Measurements from ENCODE around the gene AQP10. TPM values are rescaled to one million over a fixed set of nuclear protein-coding genes. Genes with fewer than 3 reads are reported as not detected.

The AQP10 gene
- total RNA-seq, 1 experiment from 2014 or later = not detected

GRCh38 chr1:154323493-154323892 lies 2.6 kb downstream of the AQP10 start:
- intact Hi-C loops (cut with micrococcal nuclease; ENCODE audit: unreplicated experiment) = no loop called here
- no peak overlapping the region for H3K4me3 Mint-ChIP-seq (ENCODE audit: low read depth, unreplicated experiment)
- H3K9me3 Mint-ChIP-seq (ENCODE audit: low read depth, unreplicated experiment) = no peaks in the 10 kb centered on the region
- no peak for DNase-seq
- peaks cover 29% of the 10 kb centered on the region for H3K4me1 Mint-ChIP-seq (ENCODE audit: low read depth, unreplicated experiment)
- TF ChIP-seq, protein P1, sequence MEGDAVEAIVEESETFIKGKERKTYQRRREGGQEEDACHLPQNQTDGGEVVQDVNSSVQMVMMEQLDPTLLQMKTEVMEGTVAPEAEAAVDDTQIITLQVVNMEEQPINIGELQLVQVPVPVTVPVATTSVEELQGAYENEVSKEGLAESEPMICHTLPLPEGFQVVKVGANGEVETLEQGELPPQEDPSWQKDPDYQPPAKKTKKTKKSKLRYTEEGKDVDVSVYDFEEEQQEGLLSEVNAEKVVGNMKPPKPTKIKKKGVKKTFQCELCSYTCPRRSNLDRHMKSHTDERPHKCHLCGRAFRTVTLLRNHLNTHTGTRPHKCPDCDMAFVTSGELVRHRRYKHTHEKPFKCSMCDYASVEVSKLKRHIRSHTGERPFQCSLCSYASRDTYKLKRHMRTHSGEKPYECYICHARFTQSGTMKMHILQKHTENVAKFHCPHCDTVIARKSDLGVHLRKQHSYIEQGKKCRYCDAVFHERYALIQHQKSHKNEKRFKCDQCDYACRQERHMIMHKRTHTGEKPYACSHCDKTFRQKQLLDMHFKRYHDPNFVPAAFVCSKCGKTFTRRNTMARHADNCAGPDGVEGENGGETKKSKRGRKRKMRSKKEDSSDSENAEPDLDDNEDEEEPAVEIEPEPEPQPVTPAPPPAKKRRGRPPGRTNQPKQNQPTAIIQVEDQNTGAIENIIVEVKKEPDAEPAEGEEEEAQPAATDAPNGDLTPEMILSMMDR (IDR thresholded peaks at IDR 0.05; ENCODE audit: unreplicated experiment) = no peak
- BruUV-seq (replicated peaks) = no TSS peak
- no peak overlapping the region for H3K27ac Mint-ChIP-seq (ENCODE audit: unreplicated experiment)
- H3K36me3 Mint-ChIP-seq (ENCODE audit: insufficient read depth, unreplicated experiment) = peaks cover 27% of the 10 kb centered on the region
- CTCF ChIA-PET = no interaction called here
- H3K27me3 Mint-ChIP-seq (ENCODE audit: unreplicated experiment) = peaks cover 99% of the 10 kb centered on the region

- peaks cover 99% of the 10 kb centered on the region for H3K27me3 Mint-ChIP-seq (ENCODE audit: unreplicated experiment)
- peak overlapping the region; percentile 71 for H3K4me3 Mint-ChIP-seq (ENCODE audit: low read depth, unreplicated experiment)
- intact Hi-C loops (cut with micrococcal nuclease; ENCODE audit: unreplicated experiment) = no loop called here
- TF ChIP-seq, protein P1 (IDR thresholded peaks at IDR 0.05; ENCODE audit: unreplicated experiment) = no peak
- CTCF ChIA-PET = interaction anchor here (0.6 kb wide), 1 partner anchor 13 kb away, joined by 4 read pairs; no protein-coding TSS in a partner anchor
- no peak for DNase-seq
- H3K9me3 Mint-ChIP-seq (ENCODE audit: low read depth, unreplicated experiment) = no peaks in the 10 kb centered on the region
- H3K36me3 Mint-ChIP-seq (ENCODE audit: insufficient read depth, unreplicated experiment) = peaks cover 28% of the 10 kb centered on the region
- H3K4me1 Mint-ChIP-seq (ENCODE audit: low read depth, unreplicated experiment) = peaks cover 29% of the 10 kb centered on the region
- no peak overlapping the region for H3K27ac Mint-ChIP-seq (ENCODE audit: unreplicated experiment)
- BruUV-seq (replicated peaks) = no TSS peak
Observed at GRCh38 chr1:154324241-154324640, 3.3 kb downstream of the AQP10 start.

- H3K27me3 Mint-ChIP-seq (ENCODE audit: unreplicated experiment) = peaks cover 99% of the 10 kb centered on the region
- H3K27ac Mint-ChIP-seq (ENCODE audit: unreplicated experiment) = no peak within 1 kb of the TSS
- CTCF ChIA-PET = interaction anchor here (1.0 to 1.7 kb wide), 2 partner anchors 10 to 99 kb away, joined by 4 to 5 read pairs; no protein-coding TSS in a partner anchor
- TF ChIP-seq, protein P1 (IDR thresholded peaks at IDR 0.05; ENCODE audit: unreplicated experiment) = peak; percentile 91
- peaks cover 28% of the 10 kb centered on the region for H3K36me3 Mint-ChIP-seq (ENCODE audit: insufficient read depth, unreplicated experiment)
- no peaks in the 10 kb centered on the region for H3K9me3 Mint-ChIP-seq (ENCODE audit: low read depth, unreplicated experiment)
- peaks cover 29% of the 10 kb centered on the region for H3K4me1 Mint-ChIP-seq (ENCODE audit: low read depth, unreplicated experiment)
- intact Hi-C loops (cut with micrococcal nuclease; ENCODE audit: unreplicated experiment) = no loop called here
- peak; percentile 87 for DNase-seq
- no TSS peak for BruUV-seq (replicated peaks)
- peak within 1 kb of the TSS; percentile 71 for H3K4me3 Mint-ChIP-seq (ENCODE audit: low read depth, unreplicated experiment)
Observed at GRCh38 chr1:154324669-154325582, 4.0 kb downstream of the AQP10 start, which contains the start of gene ATP8B2. Gene ATP8B2, plus strand, starts transcription at chr1:154325525. Its CDS starts 2,617 bp downstream, at chr1:154328142.

- Mint-ChIP-seq H3K27me3 (ENCODE audit: unreplicated experiment) (peaks cover 100% of the 10 kb centered on the region), H3K9me3 (ENCODE audit: low read depth, unreplicated experiment) (no peaks in the 10 kb centered on the region), H3K36me3 (ENCODE audit: insufficient read depth, unreplicated experiment) (peaks cover 28% of the 10 kb centered on the region), H3K4me1 (ENCODE audit: low read depth, unreplicated experiment) (peaks cover 29% of the 10 kb centered on the region), H3K27ac (ENCODE audit: unreplicated experiment) (no peak overlapping the region), H3K4me3 (ENCODE audit: low read depth, unreplicated experiment) (peak overlapping the region; percentile 71)
- TF ChIP-seq, protein P1 (IDR thresholded peaks at IDR 0.05; ENCODE audit: unreplicated experiment) = peak; percentile 66
- peak; percentile 78 for DNase-seq
- intact Hi-C loops (cut with micrococcal nuclease; ENCODE audit: unreplicated experiment) = no loop called here
- no TSS peak for BruUV-seq (replicated peaks)
- CTCF ChIA-PET = interaction anchor here (0.7 to 1.8 kb wide), 6 partner anchors 9 to 134 kb away, joined by 3 to 17 read pairs (median 4); partner anchors contain the start of gene TPM3
Observed at GRCh38 chr1:154325583-154326545, 5.0 kb downstream of the AQP10 start.

Measured in Calu3 (cell line).